Stimulated activated CD8-positive, alpha-beta memory T cell treated with anti-CD3 and anti-CD28 coated beads, Interleukin-7, amount 100 ng/mL, for 48 hours (primary cell): Measurements from ENCODE around the gene YIPF4.
"Not testable (repeated sequence)": the region's sequence is repeated elsewhere in the genome, so short reads cannot be mapped to it uniquely, and the experiment has no call there.

ENCODE experiments used
- DNase-seq, 2 donors: peaks; one replicate each; pipeline ENCODE4 v3.0.0-alpha.2; 2020; ENCODE audit warnings: low read depth in 1 of 2; ENCODE audit errors: extremely low read depth in 1 of 2

YIPF4 gene

DNA sequence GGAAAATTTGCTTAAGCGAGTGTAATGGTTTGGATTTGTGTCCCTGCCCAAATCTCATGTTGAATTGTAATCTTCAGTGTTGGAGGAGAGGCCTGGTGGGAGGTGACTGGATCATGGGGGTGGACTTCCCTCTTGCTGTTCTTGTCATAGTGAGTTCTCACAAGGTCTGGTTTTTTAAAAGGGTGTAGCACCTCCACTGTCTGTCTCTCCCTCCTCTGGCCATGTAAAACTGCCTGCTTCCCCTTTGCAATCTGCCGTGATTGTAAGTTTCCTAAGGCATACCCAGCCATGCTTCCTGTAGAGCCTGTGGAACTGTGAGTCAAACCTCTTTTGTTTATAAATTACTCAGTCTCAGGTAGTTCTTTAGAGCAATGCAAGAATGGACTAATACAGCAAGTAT is 6.6 kb downstream of the YIPF4 start:
- no peak for DNase-seq

DNA sequence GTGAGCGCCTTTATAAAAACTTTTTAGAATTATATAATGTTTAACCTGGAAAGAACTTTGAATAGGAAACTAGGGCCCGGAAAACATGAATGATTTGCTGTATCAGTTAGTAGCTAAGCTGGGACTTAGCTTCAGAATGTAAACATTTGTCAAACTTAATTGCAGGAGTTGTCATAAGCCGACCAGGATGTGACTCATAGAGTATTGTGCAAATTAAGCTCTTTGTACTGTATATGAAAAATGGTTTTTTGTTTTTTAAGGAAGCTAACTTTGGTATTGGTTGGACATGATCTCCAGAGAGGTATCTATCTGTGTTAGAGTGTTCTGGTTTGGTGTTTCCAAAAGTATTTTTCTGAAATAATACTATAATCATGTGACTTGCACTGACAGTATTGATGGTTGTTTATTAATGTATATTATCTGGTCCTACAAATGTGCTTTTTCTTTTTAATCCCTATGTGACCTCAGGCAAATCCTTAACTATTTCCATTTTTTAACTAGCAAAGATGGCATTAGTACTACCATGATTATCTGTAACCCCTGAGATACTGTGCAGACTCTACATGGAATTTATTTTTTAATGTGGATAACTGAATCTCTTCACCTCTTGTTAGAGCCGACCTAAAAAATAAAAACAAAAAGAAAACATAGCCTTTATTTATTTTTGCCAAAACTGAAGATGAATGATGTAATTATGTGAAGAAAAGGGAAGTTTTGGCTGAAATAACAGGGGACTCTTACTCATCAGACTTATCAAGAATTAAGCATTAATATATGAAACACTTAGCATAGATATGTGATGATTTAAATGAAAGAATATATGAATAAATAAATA is 11.7 kb downstream of the YIPF4 start:
- no peak for DNase-seq

DNA sequence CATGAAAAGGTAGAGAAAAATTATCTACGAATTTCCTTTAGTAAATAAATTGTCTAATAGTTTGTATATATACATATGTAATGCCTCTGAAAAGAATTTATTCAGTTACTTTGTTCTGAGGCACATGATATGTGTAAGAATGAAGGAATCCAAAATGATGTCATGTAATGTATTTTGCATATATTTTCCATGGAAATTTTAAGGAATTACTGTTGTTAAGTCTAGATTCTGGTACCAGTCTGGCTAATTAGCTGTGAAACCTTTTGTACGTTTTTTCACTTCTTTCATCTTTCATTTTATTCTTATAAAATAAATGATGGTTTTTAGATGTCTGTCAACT is 12.3 kb downstream of the YIPF4 start:
- DNase-seq = no peak

DNA sequence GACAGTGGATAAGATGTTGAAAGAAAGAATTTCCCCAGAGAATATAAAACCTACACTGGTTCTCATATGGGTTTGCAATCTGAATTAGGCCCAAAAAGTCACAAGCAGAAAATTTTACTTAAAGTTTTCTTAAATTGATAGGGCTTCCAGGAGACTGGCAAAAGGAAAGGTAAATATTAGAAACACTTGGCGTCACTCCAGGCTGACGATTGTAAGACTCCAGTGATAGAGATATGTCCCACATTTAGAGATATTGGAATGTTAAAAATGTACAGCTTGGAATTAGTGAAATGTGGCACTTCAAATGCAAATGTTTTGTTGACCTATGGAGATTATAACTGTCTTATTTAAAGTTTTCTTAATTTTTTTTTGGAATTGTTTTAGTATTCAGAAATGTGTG is 14.0 kb downstream of the YIPF4 start:
- DNase-seq = no peak

DNA sequence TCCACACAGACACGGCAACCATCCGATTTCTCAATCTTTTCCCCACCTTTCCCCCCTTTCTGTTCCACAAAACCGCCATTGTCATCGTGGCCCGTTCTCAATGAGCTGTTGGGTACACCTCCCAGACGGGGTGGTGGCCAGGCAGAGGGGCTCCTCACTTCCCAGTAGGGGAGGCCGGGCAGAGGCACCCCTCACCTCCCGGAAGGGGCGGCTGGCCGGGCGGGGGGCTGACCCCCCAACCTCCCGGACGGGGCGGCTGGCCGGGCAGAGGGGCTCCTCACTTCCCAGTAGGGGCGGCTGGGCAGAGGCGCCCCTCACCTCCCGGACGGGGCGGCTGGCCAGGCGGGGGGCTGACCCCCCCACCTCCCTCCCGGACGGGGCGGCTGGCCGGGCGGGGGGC is 15.8 kb downstream of the YIPF4 start:
- DNase-seq = not testable (repeated sequence)

DNA sequence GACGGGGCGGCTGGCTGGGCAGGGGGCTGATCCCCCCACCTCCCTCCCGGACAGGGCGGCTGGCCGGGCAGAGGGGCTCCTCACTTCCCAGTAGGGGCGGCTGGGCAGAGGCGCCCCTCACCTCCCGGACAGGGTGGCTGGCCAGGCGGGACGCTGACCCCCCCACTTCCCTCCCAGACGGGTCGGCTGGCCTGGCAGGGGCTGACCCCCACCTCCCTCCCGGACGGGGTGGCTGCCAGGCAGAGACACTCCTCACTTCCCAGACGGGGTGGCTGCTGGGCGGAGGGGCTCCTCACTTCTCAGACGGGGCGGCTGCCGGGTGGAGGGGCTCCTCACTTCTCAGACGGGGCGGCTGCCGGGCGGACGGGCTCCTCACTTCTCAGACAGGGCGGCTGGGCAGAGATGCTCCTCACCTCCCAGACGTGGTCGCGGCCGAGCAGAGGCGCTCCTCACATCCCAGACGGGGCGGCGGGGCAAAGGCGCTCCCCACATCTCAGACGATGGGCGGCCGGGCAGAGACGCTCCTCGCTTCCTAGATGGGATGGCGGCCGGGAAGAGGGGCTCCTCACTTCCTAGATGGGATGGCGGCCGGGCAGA is 16.4 kb downstream of the YIPF4 start:
- not testable (repeated sequence) for DNase-seq

DNA sequence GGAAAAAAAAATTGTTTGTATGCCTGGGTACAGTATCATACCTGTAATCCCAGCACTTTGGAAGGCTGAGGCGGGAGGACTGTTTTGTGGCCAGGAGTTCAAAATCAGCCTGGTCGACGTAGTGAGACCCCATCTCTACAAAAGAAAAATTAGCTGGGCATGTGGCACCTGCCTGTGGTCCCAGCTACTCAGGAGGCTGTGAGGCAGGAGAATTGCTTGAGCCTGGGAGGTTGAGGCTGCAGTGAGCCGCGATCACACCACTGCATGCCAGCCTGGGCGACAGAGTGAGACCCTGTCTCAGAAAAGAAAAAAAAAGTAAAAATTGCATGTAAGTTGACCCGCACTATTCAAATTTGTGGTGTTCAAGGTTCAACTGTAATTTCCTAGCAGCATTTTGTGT is 32.9 kb downstream of the YIPF4 start:
- no peak for DNase-seq

DNA sequence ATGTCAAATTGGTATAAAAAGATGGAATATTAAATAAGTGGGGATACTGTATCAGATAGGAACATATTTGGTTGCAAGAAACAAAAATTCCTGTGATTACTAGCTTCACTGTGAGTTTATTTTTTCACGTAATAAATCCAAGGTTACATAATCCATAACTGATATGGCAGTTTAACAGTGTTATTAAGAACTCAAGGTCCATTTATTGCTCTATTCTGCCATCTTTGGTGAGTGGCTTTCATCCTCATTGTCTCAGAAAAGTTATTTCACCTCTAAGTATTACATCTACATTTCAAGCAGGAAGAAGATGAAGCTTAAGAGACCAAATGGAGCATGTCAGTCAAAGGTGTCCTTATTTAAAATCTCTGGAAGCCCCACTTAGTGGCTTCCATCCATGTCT is 37.2 kb downstream of the YIPF4 start:
- no peak for DNase-seq

DNA sequence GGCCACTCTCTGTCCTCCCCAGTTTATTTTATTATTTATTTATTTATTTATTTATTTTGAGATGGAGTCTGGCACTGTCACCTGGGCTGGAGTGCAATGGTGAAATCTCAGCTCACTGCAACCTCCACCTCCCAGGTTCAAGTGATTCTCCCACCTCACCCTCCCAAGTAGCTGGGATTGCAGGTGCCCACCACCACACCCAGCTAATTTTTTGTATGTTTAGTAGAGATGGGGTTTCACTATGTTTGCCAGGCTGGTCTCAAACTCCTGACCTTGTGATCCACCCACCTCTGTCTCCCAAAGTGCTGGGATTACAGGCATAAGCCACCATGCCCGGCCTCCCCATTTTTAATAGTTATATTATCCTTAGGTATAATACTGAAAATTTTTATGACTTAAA is 51.0 kb downstream of the YIPF4 start:
- DNase-seq = not testable (repeated sequence)

DNA sequence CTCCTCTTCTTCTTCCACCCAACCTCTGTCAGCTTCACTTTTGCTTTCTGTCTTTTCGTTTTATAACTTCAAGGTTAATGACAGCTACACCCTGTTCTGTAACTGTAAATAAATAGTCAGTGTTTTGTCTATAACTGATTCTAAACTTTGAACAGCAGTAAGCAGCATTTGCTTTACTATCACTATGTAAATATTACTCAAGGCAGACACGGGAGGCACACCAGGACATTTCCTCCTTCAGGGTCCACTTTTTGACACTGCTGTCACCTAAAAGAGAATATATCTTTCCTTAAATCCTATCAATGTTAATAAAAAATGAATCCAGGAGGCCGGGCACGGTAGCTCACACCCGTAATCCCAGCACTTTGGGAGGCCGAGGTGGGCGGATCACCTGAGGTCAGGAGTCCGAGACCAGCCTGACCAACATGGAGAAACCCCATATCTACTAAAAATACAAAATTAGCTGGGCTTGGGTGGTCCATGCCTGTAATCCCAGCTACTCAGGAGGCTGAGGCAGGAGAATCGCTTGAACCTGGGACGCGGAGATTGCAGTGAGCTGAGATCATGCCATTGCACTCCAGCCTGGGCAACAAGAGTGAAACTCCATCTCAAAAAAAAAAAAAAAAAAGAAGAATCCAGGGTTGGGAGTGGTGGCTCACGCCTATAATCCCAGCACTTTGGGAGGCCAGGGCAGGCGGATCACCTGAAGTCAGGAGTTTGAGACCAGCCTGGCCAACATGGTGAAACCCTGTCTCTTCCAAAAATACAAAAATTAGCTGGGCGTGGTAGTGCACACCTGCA is 51.7 kb downstream of the YIPF4 start:
- DNase-seq = not testable (repeated sequence)

DNA sequence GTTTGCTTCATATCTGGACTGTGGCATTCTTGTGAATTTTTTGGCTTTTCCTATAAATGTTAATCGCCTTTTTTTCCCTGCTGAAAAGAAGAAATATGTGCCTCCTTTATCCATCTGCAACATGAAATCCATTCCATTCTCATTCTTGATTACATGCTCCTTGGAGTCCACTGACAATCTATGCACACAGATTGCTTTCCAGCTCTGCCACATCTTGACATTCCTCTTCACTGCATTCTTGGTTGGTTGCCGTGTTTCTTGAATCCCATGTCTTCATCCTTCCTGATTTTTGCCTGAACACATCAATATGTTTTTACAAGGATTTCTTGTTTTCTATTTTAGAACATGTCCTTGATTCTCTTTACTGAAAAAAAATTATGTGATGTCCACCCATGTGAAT is 52.4 kb downstream of the YIPF4 start:
- DNase-seq = no peak

DNA sequence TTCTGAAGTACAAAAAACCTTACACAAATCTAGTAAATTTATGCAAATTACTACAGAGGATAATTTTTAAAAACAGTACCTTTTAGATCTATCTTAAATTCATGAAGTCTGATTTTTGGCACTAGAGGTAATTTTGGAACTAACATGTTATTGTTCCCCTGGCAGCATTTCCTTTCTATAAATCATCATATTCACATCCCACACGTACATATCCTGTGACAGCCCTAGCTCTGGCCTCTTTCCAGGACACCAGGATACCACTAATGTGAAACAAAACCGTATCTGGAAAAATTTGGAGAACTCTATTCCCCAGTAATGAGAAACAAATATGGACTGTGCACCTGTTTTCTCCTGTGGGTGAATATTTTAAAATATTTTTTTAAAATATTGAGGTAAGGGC is 65.1 kb downstream of the YIPF4 start:
- DNase-seq = no peak

DNA sequence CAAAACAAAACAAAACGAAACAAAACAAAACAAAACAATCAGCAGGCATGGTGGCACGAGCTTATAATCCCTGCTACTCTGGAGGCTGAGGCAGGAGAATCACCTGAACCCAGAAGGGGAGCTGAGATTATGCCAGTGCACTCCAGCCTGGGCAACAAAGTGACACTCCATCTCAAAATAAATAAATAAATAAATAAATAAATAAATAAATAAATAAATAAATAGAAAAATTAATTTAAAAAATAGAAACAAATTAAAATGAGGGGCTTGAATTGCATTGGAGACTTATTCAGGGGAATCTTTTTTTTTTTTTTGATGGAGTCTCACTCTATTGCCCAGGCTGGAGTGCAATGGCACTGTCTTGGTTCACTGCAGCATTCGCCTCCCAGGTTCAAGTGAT is 73.1 kb downstream of the YIPF4 start:
- not testable (repeated sequence) for DNase-seq

DNA sequence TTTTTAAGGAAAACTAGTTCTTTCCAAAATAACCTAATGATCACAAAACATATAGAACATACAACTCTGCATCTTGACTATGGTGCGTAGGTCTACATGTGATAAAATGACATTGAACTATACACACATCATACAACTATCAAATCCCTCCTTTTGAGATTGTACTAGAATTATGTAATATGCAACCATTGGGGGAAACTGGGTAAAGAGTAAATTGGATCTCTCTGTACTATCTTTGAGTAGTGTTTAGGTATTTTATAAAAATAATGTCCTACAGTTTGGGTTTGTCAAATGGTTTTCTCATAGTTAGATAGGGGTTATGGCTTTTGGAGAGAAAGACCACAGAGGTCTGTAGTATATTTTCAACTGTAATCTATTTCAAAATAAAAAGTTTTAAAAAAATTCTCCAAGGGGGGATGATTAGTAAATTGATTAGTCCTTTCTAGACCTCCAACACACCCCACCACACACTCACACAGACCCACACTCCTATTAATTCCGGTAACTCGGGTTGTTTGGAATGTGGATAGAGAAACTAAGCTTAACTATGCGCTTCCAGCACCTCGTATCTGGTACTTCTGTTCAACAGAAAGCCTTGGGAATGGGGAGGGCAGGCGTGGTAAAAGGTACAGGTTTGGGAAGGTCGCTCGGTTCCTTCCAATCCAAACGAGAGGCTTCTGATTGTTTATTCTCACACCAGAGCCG is 78.4 kb downstream of the YIPF4 start:
- DNase-seq = no peak

DNA sequence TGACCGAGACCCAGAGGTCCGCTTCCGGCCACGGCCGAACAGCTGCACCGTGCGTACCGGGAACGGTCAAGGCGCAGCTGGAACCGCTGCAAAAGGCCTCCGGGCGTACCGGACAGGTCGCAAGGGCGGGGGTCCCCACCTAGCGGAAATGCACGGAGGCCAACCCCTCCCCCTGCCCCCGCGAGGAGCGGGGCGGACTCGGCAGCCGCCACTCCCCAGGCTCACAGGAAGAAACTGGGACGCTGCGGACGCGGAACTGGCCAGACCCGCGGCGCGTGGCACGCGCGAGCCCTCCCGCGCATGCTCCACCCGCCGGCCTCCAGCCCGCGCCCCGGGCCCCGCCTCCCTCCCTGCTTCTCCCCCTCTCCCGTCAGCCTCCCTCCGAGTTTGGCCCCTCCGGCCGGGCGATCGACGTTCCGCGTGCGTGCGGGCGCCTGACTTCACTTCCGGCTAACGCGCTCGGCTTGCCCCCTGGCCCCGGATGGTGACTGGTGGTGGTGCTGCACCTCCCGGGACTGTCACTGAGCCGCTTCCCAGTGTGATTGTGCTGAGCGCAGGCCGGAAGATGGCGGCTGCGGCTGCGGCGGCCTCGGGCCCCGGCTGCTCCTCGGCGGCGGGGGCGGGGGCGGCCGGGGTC is 79.1 kb downstream of the YIPF4 start, which contains the start of gene BIRC6:
Gene BIRC6 (plus strand): TSS at position 343 of the 637 bp plus-strand sequence. CDS start 139 bp downstream, at position 482.
- peak; percentile 97 to 98 for DNase-seq

DNA sequence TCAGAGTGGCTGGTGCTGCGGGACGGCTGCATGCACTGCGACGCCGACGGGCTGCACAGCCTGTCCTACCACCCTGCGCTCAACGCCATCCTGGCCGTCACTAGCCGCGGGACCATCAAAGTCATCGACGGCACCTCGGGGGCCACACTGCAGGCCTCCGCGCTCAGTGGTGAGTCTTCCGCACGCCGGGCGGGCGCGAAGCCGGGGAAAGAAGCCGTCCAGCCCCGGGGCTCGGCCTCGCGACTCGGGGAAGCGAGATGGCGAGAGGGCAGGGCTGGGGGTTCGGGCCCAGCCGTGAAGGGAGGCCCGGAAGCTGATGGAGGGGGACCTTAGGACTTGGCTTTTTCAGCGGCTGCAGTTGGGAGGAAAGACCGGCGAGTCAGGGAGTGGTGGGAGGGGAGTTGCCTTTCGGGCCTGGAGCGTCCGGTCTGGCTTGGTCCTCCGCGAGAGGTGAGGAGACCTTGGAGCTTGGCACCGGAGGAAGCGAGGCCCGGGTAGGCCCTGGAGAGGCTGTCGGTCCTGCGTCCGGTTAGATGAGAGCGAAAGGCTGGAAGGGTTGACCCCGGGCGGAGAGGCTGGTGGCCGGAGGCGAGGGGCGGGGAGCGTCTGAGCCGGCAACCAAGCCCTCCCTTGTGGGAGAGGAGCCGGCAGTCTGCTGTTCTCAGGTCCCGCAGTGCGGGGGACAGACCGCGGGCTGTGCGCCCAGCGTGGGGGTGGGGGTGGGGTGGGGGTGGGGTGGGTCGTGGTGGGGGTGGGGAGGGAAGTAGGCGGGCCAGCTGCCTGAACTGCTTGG is 79.8 kb downstream of the YIPF4 start:
- peak; percentile 5 to 10 for DNase-seq

DNA sequence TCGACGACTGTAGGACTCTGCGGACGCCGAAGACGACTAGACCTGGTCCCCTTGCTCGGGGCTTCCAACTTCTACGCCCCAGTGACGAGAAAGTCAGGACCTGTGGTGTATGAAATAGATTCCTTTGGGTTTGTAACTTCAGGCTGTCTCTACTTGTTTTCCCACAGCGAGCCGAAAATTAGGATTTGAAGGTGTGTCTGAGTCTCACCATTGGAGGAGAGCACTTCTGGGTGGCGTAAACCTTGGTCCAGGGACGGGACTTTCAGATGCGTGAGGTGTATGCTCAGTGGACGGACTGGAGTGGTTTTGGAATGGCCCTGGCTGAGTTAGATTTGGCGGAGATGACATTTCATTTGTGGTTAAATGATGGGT is 80.4 kb downstream of the YIPF4 start:
- peak in 1 of 2 donors; percentile 2 for DNase-seq

DNA sequence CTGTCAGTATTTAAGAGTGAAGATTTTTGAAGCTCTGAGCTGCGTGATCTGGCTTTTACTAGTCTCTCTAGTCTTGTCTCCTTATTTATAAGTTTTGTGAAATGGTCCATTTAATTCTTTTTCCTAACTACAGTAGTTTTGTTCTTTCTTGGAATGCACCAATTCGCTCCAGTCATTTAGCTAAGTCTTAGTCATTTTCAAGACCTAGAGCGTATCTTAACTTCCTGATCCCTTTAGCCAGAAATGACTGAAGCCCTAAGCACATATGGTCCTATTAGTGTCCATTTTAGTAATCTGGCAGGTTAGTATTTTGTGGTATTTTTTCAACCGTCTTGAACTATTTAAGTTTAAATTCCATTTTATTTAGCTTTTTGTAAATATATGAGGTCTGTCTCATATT is 82.7 kb downstream of the YIPF4 start:
- DNase-seq = no peak

DNA sequence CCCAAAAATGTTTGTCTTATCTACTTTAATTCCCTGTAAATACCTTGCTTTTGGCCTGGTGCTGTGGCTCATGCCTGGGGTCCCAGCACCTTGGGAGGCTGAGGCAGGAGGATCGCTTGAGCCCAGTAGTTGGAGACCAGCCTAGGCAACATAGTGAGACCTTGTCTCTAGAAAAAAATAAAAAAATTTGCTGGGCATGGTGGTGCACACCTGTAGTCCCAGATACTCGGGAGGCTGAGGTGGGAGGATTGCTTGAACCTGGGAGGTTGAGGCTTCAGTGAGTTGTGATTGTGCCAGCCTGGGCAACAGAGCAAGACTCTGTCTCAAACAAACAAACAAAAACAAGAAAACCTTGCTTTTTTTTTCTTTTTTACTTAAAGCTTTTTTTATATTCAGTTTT is 85.3 kb downstream of the YIPF4 start:
- DNase-seq = not testable (repeated sequence)

DNA sequence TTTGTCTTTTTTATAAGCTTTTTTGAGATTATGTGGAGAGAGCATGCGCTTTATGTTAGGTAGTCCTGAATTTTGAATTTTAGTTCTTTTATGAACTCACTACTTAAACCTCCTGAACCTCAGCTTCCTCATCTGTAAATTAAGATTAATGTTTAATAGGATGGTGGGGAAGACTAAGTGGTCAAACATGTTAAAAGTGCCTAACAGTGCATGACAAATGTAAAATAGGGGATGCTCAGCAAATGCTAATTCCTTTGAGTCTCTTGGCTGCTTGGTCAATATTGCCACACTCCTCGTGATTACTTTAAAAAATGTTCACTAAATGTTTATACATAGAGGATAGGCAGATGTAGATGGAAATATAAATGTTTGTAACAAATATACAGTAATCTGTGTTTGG is 85.9 kb downstream of the YIPF4 start:
- no peak for DNase-seq
